K562 (cell line): ENCODE results near the gene USB1. TPM values are rescaled to one million over a fixed set of nuclear protein-coding genes. Genes with fewer than 3 reads are reported as not detected.
A peak's percentile ranks its signal among the peaks of the same experiment; 100 is the strongest.

Experiments
- ATF7 ChIP-seq: fragments of 450-650 bp; IDR thresholded peaks from 2 replicates; pipeline ENCODE4 v1.7.1; 2014; ENCODE audit warnings: mild to moderate bottlenecking, moderate library complexity
- CBX3 ChIP-seq, 2 experiments: IDR thresholded peaks; 1 replicate in 1 of 2; 2 replicates in 1 of 2; pipeline ENCODE4 v1.6.1; 2012; ENCODE audit warnings: inconsistent platforms in 2 of 2, low read length in 2 of 2, borderline replicate concordance in 1 of 2, control low read depth in 1 of 2
- CHD1 ChIP-seq: fragments of 200-600 bp; sonication (generic); IDR thresholded peaks from one replicate; pipeline ENCODE4 v1.6.1; 2012; ENCODE audit warnings: mild to moderate bottlenecking, moderate library complexity, low read length, inconsistent platforms
- EHMT2 ChIP-seq: fragments of 450-650 bp; IDR thresholded peaks from 2 replicates; pipeline ENCODE4 v1.6.1; 2018; ENCODE audit warnings: antibody characterized with exemption
- FOXO4 ChIP-seq: fragments of 450-650 bp; formaldehyde crosslinking; IDR thresholded peaks from 2 replicates; pipeline ENCODE4 v1.4.0; 2020; ENCODE audit warnings: mild to moderate bottlenecking, moderate library complexity
- HCFC1 ChIP-seq: IDR thresholded peaks from 2 replicates; pipeline ENCODE4 v1.6.1; 2012; ENCODE audit warnings: low read depth, low read length, improper control_type of control experiment
- HDAC6 ChIP-seq: IDR thresholded peaks from 2 replicates; pipeline ENCODE4 v1.6.1; 2012; ENCODE audit warnings: low read depth, mild to moderate bottlenecking, control low read depth, inconsistent platforms, low read length, moderate library complexity
- HEY1 ChIP-seq: fragments of 250-450 bp; sonication (Bioruptor Pico); IDR thresholded peaks from 2 replicates; pipeline ENCODE4 v1.5.0; 2020; ENCODE audit warnings: mild to moderate bottlenecking, moderate library complexity, borderline replicate concordance
- KDM2B ChIP-seq: fragments of 250-450 bp; sonication (Bioruptor Pico); IDR thresholded peaks from 2 replicates; pipeline ENCODE4 v1.8.0; 2021; ENCODE audit warnings: mild to moderate bottlenecking, moderate library complexity
- MCM7 ChIP-seq, 2 experiments: fragments of 450-650 bp; IDR thresholded peaks; 2 replicates each; pipeline ENCODE4 v1.6.1; 2016 to 2018
- NBN ChIP-seq: fragments of 450-650 bp; IDR thresholded peaks from 2 replicates; pipeline ENCODE4 v1.6.1; 2016; ENCODE audit warnings: low read depth, mild to moderate bottlenecking
- NFATC3 ChIP-seq: fragments of 450-650 bp; IDR thresholded peaks from 2 replicates; pipeline ENCODE4 v1.6.1; 2017; ENCODE audit warnings: mild to moderate bottlenecking
- NUFIP1 ChIP-seq: fragments of 450-650 bp; IDR thresholded peaks from 2 replicates; pipeline ENCODE4 v1.6.1; 2018; ENCODE audit not compliant: partially characterized antibody
- RBM22 ChIP-seq: fragments of 200-400 bp; formaldehyde crosslinking; IDR thresholded peaks from 2 replicates; pipeline ENCODE4 v1.6.1; 2018; ENCODE audit warnings: low read length, low read depth; ENCODE audit not compliant: poor library complexity, severe bottlenecking
- RBM34 ChIP-seq: fragments of 200-400 bp; formaldehyde crosslinking; IDR thresholded peaks from 2 replicates; pipeline ENCODE4 v1.6.1; 2018; ENCODE audit warnings: low read length, borderline replicate concordance; ENCODE audit not compliant: insufficient read depth
- SAP30 ChIP-seq: fragments of 200-600 bp; sonication (generic); IDR thresholded peaks from 2 replicates; pipeline ENCODE4 v1.6.1; 2012; ENCODE audit warnings: borderline replicate concordance, low read depth, mild to moderate bottlenecking, moderate library complexity, low read length, control low read depth, inconsistent platforms; ENCODE audit not compliant: insufficient read depth, poor library complexity, severe bottlenecking
- SETDB1 ChIP-seq: IDR thresholded peaks from one replicate; pipeline ENCODE4 v1.6.1; 2012; ENCODE audit warnings: low read length, control low read depth, inconsistent platforms
- SIRT6 ChIP-seq: IDR thresholded peaks from one replicate; pipeline ENCODE4 v1.6.1; 2012; ENCODE audit warnings: low read depth, mild to moderate bottlenecking, control low read depth, inconsistent platforms, low read length, moderate library complexity
- SMARCE1 ChIP-seq: fragments of 450-650 bp; IDR thresholded peaks from 2 replicates; pipeline ENCODE4 v1.7.1; 2016; ENCODE audit warnings: mild to moderate bottlenecking
- SNAPC5 ChIP-seq: fragments of 250-450 bp; sonication (Bioruptor Pico); IDR thresholded peaks from 2 replicates; pipeline ENCODE4 v1.8.0; 2021; ENCODE audit warnings: moderate library complexity, mild to moderate bottlenecking, inconsistent platforms
- SRF ChIP-seq, 2 experiments: fragments of 250-450, 450-650 bp in 1 of 2; sonication (Bioruptor Pico) in 1 of 2; sonication (generic) in 1 of 2; formaldehyde crosslinking; IDR thresholded peaks; 2 replicates each; pipeline versions ENCODE4 v1.5.0 to v1.5.1; 2020 to 2022; ENCODE audit warnings: mild to moderate bottlenecking in 1 of 2, missing genetic modification reagents in 1 of 2
- TAF9B ChIP-seq: fragments of 450-650 bp; IDR thresholded peaks from 2 replicates; pipeline ENCODE4 v1.6.1; 2018; ENCODE audit warnings: mild to moderate bottlenecking; ENCODE audit not compliant: partially characterized antibody
- USF2 ChIP-seq: sonication (generic); formaldehyde crosslinking; IDR thresholded peaks from 2 replicates; pipeline ENCODE4 v1.5.0; 2020; ENCODE audit warnings: missing genetic modification reagents
- XRCC3 ChIP-seq: fragments of 450-650 bp; IDR thresholded peaks from 2 replicates; pipeline ENCODE4 v1.6.1; 2017; ENCODE audit warnings: mild to moderate bottlenecking, moderate library complexity
- XRCC5 ChIP-seq: fragments of 200-400 bp; formaldehyde crosslinking; IDR thresholded peaks from 2 replicates; pipeline ENCODE4 v1.6.1; 2017; ENCODE audit warnings: low read depth, mild to moderate bottlenecking, low read length
- YY1 ChIP-seq, 3 experiments: IDR thresholded peaks; 2 replicates each; pipeline ENCODE4 v1.6.1; 2011; ENCODE audit warnings: low read length in 2 of 3, mild to moderate bottlenecking in 2 of 3, moderate library complexity in 2 of 3, borderline replicate concordance in 1 of 3, control low read depth in 1 of 3, low read depth in 1 of 3; ENCODE audit not compliant: insufficient read depth in 3 of 3, insufficient replicate concordance in 2 of 3, control insufficient read depth in 1 of 3, insufficient read length in 1 of 3; ENCODE audit errors: extremely low read depth in 1 of 3
- ZKSCAN3 ChIP-seq: fragments of 250-450 bp; sonication (Bioruptor Pico); IDR thresholded peaks from 2 replicates; pipeline ENCODE4 v1.4.0; 2020
- ZNF707 ChIP-seq: fragments of 250-450 bp; sonication (Bioruptor Pico); conservative IDR thresholded peaks from 2 replicates; pipeline ENCODE4 v1.8.0; 2022; ENCODE audit warnings: inconsistent platforms, mild to moderate bottlenecking, moderate library complexity
- polyA plus RNA-seq, 8 experiments: library from polyadenylated mRNA; depleted of rRNA in 4 of 8; stranded (reverse) in 5 of 8; unstranded in 3 of 8; fragments of >200 nt; fragmentation: Nextera tagmentation in 2 of 8; fragmentation: Illumina TruSeq in 1 of 8; extraction: Ambion mirVana in 2 of 8; extraction: Trizol in 1 of 8; gene quantifications; 2 replicates each; pipeline versions ENCODE4 v1.2.1 to v1.2.3, GENCODE V29; 2011 to 2014; ENCODE audit warnings: inconsistent platforms in 1 of 8, missing spikeins in 1 of 8
- total RNA-seq, 7 experiments: library from RNA; depleted of rRNA in 6 of 7; stranded (reverse); fragments of >200 nt in 6 of 7; fragmentation: Illumina TruSeq in 2 of 7; extraction: Trizol in 2 of 7; gene quantifications; 2 replicates each; pipeline versions ENCODE4 v1.2.1 to v1.2.3, GENCODE V29; 2011 to 2021; ENCODE audit warnings: low replicate concordance in 1 of 7

Gene USB1
- total and polyA plus RNA-seq, 9 of the 15 experiments (the other 6 are each of a cell fraction or from before 2014, with no cell fraction given): 11.6 to 73.6 (median 19.4) TPM

- TF ChIP-seq TAF9B (no peak), KDM2B (CRISPR knock-in tag) (no peak), YY1 (IDR thresholded peaks at IDR 0.05; ENCODE audit: borderline replicate concordance in 1 of 3, control insufficient read depth in 1 of 3, extremely low read depth in 1 of 3, insufficient read depth in 3 of 3, insufficient read length in 1 of 3, insufficient replicate concordance in 2 of 3, low read depth in 1 of 3, low read length in 2 of 3) (no peak), FOXO4 (CRISPR knock-in tag) (no peak), XRCC3 (no peak), USF2 (CRISPR knock-in tag) (no peak), XRCC5 (no peak), ZKSCAN3 (CRISPR knock-in tag) (no peak), SMARCE1 (no peak), SIRT6 (no peak), RBM22 (no peak), RBM34 (no peak), EHMT2 (peak; percentile 43; the same call in 1 of the 2 replicates), SNAPC5 (no peak), CHD1 (no peak), HEY1 (CRISPR knock-in tag) (no peak), SRF (CRISPR knock-in tag; IDR thresholded peaks at IDR 0.05) (no peak), NBN (0 out of 2 replicates have a peak, but pooled peaks have one; percentile 61), NUFIP1 (no peak), CBX3 (IDR thresholded peaks at IDR 0.05; ENCODE audit: borderline replicate concordance in 1 of 2, low read length in 2 of 2) (no peak), HCFC1 (0 out of 2 replicates have a peak, but pooled peaks have one; percentile 16), ZNF707 (CRISPR knock-in tag) (no peak), SETDB1 (no peak), NFATC3 (no peak), ATF7 (no peak), SAP30 (no peak), MCM7 (IDR thresholded peaks at IDR 0.05) (no peak), HDAC6 (no peak)
These were observed 19.7 kb downstream of the USB1 start (continued) for GRCh38 chr16:58020628-58021521.
